GM10266 (cell line): ENCODE results near the gene MUC6.

Source experiments
- DNase-seq: peaks from one replicate; pipeline ENCODE4 v3.0.0; 2012; ENCODE audit errors: extremely low spot score
- CTCF ChIP-seq: IDR thresholded peaks from 2 replicates; pipeline ENCODE4 v1.5.1; 2012; ENCODE audit warnings: mild to moderate bottlenecking, low read depth; ENCODE audit not compliant: control insufficient read depth, insufficient read depth; ENCODE audit errors: missing control alignments

The MUC6 gene

DNA sequence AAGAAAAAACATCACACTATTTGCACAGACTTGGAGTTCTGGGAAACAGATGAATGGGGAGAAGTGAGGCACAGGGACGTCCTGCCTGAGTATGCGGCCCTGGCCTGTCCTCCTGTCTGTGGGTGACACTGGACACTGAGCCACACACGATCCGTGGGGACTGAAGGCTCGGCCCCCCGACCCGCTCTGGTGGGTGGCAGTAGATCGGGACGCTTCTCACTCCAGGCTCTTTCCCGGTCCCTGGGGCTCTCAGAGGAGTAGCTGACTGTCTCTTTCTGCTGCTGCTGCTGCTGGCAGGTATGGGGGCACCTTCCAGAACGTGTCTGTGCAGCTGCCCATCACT, 27.7 kb downstream of the MUC6 start:
- no peak for TF ChIP-seq CTCF
- DNase-seq: no peak

DNA sequence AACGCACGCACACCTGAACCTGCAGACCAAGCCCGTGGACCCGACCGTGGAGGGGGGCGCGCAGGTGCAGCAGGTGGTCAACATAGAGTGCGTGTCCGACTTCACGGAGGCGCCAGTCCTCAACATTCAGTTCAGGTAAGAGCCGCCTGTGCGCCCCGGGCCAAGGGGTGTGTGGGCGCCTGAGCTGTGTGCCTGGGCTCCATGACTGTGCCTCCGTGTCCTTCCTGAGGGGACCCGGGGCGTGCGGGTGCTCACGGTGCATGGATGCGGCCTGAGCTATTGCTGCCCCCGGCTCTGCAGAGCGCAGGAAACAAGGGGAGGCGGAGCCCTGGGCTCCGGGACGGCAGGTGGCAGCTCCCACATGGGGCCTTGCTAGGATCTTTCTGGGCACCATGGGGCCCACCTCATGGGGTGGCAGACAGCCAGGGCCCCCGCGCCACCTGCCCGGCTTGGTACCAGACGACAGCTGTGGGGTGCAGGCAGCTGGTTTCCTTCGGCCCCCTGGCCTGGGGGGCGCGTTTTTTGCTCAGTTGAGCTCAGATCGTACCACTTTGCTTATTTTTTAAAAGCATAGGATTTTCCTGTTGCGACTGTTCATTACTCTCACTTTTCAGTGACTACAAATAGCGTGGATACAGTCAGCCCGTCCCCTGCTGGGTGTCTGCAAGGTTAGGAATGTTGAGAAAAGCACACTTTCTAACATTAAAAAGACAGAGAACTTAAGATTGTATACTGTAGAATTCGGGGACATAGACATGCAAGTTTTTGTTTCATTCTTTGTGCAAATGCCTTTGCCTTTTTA, 28.3 kb downstream of the MUC6 start:
- no peak for DNase-seq
- no peak for TF ChIP-seq CTCF

DNA sequence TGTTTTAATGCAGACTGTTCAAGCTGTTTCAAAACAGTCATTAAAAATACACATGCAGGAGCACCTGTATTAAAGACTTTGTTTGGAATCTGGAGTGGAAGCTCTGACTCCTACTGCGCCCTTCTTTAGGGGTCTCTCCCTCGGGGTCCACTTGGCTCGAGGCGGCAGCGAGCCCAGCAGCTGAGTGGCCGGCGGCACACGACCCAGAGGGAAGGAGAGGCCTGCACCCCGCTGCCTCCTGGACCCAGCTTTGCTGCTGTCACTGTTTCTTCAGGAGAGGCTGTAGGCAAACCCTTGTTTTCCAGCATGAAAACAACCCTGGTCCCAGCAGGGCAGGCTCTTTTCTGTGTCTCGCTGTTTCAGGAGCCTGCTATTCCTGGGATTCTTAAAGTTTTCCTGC, 29.2 kb downstream of the MUC6 start:
- no peak for DNase-seq
- TF ChIP-seq CTCF: no peak

DNA sequence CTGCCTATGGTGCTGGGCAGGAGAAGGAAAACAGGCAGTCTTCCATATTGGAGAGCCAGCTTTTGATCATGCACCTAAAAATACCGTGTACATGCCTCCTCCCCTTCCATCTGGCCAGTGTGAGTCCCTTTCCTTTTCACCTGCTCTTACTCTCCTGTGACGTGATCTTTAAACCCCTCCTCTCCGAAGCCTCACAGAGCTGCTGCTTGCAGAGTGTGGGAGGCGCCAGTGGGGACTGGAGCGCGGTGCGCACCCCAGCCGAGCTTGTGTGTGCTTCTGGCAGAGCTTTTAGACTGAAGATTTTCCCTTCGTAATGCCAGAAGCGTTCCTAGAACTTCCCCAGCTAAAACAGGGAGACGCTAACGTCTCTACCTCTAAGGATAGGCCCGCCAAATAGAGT, 29.8 kb downstream of the MUC6 start:
- no peak for DNase-seq
- no peak for TF ChIP-seq CTCF

- TF ChIP-seq CTCF: no peak
- DNase-seq: no peak
Observed at GRCh38 chr11:1005928-1006327, 30.6 kb downstream of the MUC6 start.

GRCh38 chr11:1003159-1003558, 33.4 kb downstream of the MUC6 start:
- no peak for TF ChIP-seq CTCF
- DNase-seq: no peak

GRCh38 chr11:1002406-1002984, 34.0 kb downstream of the MUC6 start:
- TF ChIP-seq CTCF: no peak
- DNase-seq: no peak
